ENCODE results near the gene USP13.

- no peak for TF ChIP-seq CTCF (conservative IDR thresholded peaks at IDR 0.05; ENCODE audit: low read length)
- no peak for TF ChIP-seq EZH2phosphoT487 (IDR thresholded peaks at IDR 0.05; ENCODE audit: borderline replicate concordance)
Observed at GRCh38 chr3:179744667-179745066, 91.8 kb downstream of the USP13 start.
